HG03175 (cell line): ENCODE measurements around the gene CD80.
"Not testable (repeated sequence)": the region's sequence is repeated elsewhere in the genome, so short reads cannot be mapped to it uniquely, and the experiment has no call there.

Experiments
- ATAC-seq: cut with Tn5 transposase; IDR thresholded peaks from one replicate; pipeline ENCODE4 v1.9.1; 2021; ENCODE audit warnings: mild to moderate bottlenecking, moderate library complexity; ENCODE audit not compliant: unreplicated experiment

Gene CD80

GRCh38 chr3:119585208-119585607 lies 25.8 kb upstream of the CD80 start:
- ATAC-seq: no peak

- ATAC-seq: no peak
Observed at GRCh38 chr3:119582178-119582577, 22.8 kb upstream of the CD80 start.

GRCh38 chr3:119580067-119580760 lies 20.8 kb upstream of the CD80 start:
- peak; percentile 83 for ATAC-seq

- ATAC-seq: peak; percentile 65
Observed at GRCh38 chr3:119579366-119580066, 20.1 kb upstream of the CD80 start, which contains the start of gene ADPRH. ADPRH (plus strand) TSS chr3:119579492; CDS start chr3:119582170, 2,678 bp downstream.

GRCh38 chr3:119575507-119575906 lies 16.1 kb upstream of the CD80 start:
- no peak for ATAC-seq

- no peak for ATAC-seq
Observed at GRCh38 chr3:119571688-119572087, 12.3 kb upstream of the CD80 start.

GRCh38 chr3:119571230-119571629 lies 11.8 kb upstream of the CD80 start:
- ATAC-seq: no peak

- no peak for ATAC-seq
Observed at GRCh38 chr3:119570229-119570628, 10.8 kb upstream of the CD80 start.

GRCh38 chr3:119569156-119569555 lies 9.7 kb upstream of the CD80 start:
- ATAC-seq: no peak

- ATAC-seq: not testable (repeated sequence)
Observed at GRCh38 chr3:119563334-119563733, 3.9 kb upstream of the CD80 start.

GRCh38 chr3:119562307-119562961 lies 3.0 kb upstream of the CD80 start:
- peak; percentile 73 for ATAC-seq

- no peak for ATAC-seq
Observed at GRCh38 chr3:119560160-119560559, 746 bp upstream of the CD80 start.

GRCh38 chr3:119558626-119559317 lies 642 bp downstream of the CD80 start:
- no peak for ATAC-seq

GRCh38 chr3:119557877-119558269 lies 1.5 kb downstream of the CD80 start:
- no peak for ATAC-seq

- no peak for ATAC-seq
Observed at GRCh38 chr3:119557192-119557876, 2.1 kb downstream of the CD80 start.

GRCh38 chr3:119555929-119556328 lies 3.5 kb downstream of the CD80 start:
- no peak for ATAC-seq

GRCh38 chr3:119555309-119555735 lies 4.1 kb downstream of the CD80 start:
- no peak for ATAC-seq

GRCh38 chr3:119553823-119554415 lies 5.5 kb downstream of the CD80 start:
- ATAC-seq: no peak

- not testable (repeated sequence) for ATAC-seq
Observed at GRCh38 chr3:119552928-119553327, 6.5 kb downstream of the CD80 start.

- no peak for ATAC-seq
Observed at GRCh38 chr3:119551598-119551997, 7.8 kb downstream of the CD80 start.
